ENCODE measurements around the gene PDE6A. TPM values are rescaled to one million over a fixed set of nuclear protein-coding genes. Genes with fewer than 3 reads are reported as not detected.
A peak's percentile ranks its signal among the peaks of the same experiment; 100 is the strongest.

PDE6A gene
- total and polyA plus RNA-seq, 9 of the 15 experiments (the other 6 are each of a cell fraction or from before 2014, with no cell fraction given): 0.01 to 0.04 (median 0.01) TPM; not detected in 6

DNA sequence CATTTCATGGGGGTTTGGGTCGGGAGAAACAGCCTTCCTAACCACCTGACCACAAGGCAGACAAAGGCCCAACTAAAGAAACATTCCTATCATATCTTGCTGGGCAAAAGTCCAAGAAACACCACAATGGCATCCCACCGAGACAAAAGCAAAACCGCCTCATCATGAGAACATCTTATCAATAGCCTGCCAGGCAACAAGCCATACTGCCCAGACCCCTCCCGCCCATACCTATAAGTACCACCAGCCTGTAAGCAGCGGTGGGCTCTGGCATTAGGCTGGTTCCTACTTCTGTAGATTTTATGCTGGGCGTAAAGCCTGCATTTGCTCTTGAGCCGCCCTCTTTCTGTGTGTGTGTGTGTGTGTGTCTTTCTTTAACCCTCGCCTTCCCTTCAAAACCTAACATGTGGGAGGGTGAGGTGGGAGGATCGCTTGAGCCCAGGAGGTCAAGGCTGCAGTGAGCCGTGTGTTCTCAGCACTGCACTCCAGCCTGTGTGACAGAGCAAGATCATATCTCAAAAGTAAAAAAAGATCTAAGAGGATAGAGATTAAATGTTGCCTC lies 56.9 kb downstream of the PDE6A start (continued):
- TF ChIP-seq PCBP1 (IDR thresholded peaks at IDR 0.05; ENCODE audit: low read depth, low read length, poor library complexity, severe bottlenecking) (no peak), FOSL1 (tag; conservative IDR thresholded peaks at IDR 0.05) (peak; percentile 21; the same call in 1 of the 2 replicates), BHLHE40 (IDR thresholded peaks at IDR 0.05; ENCODE audit: low read length) (0 out of 2 replicates have a peak, but pooled peaks have one; percentile 15), OTX1 (CRISPR knock-in tag; IDR thresholded peaks at IDR 0.05) (peak; percentile 88; the same call in 1 of the 2 replicates), STAT5A (IDR thresholded peaks at IDR 0.05; ENCODE audit: borderline replicate concordance, low read length) (no peak), L3MBTL2 (IDR thresholded peaks at IDR 0.05) (peak; percentile 70), TRIM24 (IDR thresholded peaks at IDR 0.05) (peak; percentile 38 to 54; a peak in 1 of 4 replicates), GATA2 (CRISPR knock-in tag; IDR thresholded peaks at IDR 0.05) (peak; percentile 66; the same call in 1 of the 2 replicates), SMARCA4 (IDR thresholded peaks at IDR 0.05) (peak; percentile 88), RAD51 (IDR thresholded peaks at IDR 0.05; ENCODE audit: borderline replicate concordance, low read depth) (0 out of 2 replicates have a peak, but pooled peaks have one; percentile 7), HDAC1 (IDR thresholded peaks at IDR 0.05) (peak in 1 of 2 experiments; percentile 77; a peak in 2 of 4 replicates), HDAC2 (IDR thresholded peaks at IDR 0.05) (peak; percentile 58; the same call in 1 of the 2 replicates), SMC3 (conservative IDR thresholded peaks at IDR 0.05; ENCODE audit: insufficient read depth, low read depth, low read length) (no peak), RBBP5 (IDR thresholded peaks at IDR 0.05; ENCODE audit: borderline replicate concordance, insufficient read depth, low read length, poor library complexity, severe bottlenecking) (peak; percentile 35)
- TF ChIP-seq, protein P1, sequence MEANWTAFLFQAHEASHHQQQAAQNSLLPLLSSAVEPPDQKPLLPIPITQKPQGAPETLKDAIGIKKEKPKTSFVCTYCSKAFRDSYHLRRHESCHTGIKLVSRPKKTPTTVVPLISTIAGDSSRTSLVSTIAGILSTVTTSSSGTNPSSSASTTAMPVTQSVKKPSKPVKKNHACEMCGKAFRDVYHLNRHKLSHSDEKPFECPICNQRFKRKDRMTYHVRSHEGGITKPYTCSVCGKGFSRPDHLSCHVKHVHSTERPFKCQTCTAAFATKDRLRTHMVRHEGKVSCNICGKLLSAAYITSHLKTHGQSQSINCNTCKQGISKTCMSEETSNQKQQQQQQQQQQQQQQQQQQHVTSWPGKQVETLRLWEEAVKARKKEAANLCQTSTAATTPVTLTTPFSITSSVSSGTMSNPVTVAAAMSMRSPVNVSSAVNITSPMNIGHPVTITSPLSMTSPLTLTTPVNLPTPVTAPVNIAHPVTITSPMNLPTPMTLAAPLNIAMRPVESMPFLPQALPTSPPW (CRISPR knock-in tag; IDR thresholded peaks at IDR 0.05): peak; percentile 86
- TF ChIP-seq, protein P2, sequence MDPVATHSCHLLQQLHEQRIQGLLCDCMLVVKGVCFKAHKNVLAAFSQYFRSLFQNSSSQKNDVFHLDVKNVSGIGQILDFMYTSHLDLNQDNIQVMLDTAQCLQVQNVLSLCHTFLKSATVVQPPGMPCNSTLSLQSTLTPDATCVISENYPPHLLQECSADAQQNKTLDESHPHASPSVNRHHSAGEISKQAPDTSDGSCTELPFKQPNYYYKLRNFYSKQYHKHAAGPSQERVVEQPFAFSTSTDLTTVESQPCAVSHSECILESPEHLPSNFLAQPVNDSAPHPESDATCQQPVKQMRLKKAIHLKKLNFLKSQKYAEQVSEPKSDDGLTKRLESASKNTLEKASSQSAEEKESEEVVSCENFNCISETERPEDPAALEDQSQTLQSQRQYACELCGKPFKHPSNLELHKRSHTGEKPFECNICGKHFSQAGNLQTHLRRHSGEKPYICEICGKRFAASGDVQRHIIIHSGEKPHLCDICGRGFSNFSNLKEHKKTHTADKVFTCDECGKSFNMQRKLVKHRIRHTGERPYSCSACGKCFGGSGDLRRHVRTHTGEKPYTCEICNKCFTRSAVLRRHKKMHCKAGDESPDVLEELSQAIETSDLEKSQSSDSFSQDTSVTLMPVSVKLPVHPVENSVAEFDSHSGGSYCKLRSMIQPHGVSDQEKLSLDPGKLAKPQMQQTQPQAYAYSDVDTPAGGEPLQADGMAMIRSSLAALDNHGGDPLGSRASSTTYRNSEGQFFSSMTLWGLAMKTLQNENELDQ (CRISPR knock-in tag; IDR thresholded peaks at IDR 0.05; ENCODE audit: borderline replicate concordance): no peak
- TF ChIP-seq, protein P3, sequence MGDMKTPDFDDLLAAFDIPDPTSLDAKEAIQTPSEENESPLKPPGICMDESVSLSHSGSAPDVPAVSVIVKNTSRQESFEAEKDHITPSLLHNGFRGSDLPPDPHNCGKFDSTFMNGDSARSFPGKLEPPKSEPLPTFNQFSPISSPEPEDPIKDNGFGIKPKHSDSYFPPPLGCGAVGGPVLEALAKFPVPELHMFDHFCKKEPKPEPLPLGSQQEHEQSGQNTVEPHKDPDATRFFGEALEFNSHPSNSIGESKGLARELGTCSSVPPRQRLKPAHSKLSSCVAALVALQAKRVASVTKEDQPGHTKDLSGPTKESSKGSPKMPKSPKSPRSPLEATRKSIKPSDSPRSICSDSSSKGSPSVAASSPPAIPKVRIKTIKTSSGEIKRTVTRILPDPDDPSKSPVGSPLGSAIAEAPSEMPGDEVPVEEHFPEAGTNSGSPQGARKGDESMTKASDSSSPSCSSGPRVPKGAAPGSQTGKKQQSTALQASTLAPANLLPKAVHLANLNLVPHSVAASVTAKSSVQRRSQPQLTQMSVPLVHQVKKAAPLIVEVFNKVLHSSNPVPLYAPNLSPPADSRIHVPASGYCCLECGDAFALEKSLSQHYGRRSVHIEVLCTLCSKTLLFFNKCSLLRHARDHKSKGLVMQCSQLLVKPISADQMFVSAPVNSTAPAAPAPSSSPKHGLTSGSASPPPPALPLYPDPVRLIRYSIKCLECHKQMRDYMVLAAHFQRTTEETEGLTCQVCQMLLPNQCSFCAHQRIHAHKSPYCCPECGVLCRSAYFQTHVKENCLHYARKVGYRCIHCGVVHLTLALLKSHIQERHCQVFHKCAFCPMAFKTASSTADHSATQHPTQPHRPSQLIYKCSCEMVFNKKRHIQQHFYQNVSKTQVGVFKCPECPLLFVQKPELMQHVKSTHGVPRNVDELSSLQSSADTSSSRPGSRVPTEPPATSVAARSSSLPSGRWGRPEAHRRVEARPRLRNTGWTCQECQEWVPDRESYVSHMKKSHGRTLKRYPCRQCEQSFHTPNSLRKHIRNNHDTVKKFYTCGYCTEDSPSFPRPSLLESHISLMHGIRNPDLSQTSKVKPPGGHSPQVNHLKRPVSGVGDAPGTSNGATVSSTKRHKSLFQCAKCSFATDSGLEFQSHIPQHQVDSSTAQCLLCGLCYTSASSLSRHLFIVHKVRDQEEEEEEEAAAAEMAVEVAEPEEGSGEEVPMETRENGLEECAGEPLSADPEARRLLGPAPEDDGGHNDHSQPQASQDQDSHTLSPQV (IDR thresholded peaks at IDR 0.05): no peak
- TF ChIP-seq, protein P4, sequence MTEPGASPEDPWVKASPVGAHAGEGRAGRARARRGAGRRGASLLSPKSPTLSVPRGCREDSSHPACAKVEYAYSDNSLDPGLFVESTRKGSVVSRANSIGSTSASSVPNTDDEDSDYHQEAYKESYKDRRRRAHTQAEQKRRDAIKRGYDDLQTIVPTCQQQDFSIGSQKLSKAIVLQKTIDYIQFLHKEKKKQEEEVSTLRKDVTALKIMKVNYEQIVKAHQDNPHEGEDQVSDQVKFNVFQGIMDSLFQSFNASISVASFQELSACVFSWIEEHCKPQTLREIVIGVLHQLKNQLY (CRISPR knock-in tag; conservative IDR thresholded peaks at IDR 0.05): no peak
